GM12875 (cell line): Measurements from ENCODE around the gene GNAZ.
A peak's percentile ranks its signal among the peaks of the same experiment; 100 is the strongest.

Experiments used
- H3K4me3 ChIP-seq: one replicate; pipeline ENCODE4 v1.5.1; 2011; ENCODE audit warnings: low read depth, low read length, control low read depth
- TF ChIP-seq, protein P1 (sequence below): IDR thresholded peaks from 2 replicates; pipeline ENCODE4 v1.5.1; 2011; ENCODE audit warnings: low read depth, mild to moderate bottlenecking, control low read depth, inconsistent platforms, low read length, moderate library complexity, borderline replicate concordance; ENCODE audit not compliant: insufficient read depth

Gene GNAZ

DNA sequence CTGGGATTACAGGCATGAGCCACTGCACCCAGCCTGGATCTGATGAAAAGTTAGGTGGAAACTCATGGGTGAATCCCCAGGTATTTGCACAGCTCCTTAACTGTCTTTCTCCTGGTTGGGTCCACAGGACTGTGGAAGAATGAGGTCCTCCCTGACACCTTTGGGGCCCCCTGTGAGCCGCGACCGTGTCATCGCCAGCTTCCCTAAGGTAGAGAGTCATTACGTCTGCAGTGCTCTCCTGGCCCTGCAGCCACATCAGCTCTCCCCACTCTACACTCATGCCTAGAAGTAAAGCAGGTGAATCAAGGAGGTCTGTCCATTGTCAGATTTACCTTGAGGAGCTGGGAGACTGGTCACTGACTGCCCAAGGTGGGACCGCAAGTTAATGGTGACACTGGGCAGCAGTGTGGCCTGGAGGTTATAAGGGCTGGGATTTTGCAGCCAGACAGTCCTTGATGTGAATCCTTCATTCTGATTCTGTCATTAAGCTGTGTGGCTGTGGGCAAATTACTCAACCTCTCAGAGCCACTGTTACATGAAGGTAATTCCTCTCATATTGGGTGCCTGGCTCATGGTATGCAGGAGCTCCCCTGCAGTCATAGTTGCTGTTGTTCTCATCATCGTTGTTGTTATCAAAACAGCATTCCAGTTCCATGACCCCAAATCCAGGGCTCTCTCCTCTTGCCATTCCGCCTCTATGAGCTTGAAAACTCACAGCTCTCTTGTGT lies 76.3 kb downstream of the GNAZ start:
- TF ChIP-seq, protein P1, sequence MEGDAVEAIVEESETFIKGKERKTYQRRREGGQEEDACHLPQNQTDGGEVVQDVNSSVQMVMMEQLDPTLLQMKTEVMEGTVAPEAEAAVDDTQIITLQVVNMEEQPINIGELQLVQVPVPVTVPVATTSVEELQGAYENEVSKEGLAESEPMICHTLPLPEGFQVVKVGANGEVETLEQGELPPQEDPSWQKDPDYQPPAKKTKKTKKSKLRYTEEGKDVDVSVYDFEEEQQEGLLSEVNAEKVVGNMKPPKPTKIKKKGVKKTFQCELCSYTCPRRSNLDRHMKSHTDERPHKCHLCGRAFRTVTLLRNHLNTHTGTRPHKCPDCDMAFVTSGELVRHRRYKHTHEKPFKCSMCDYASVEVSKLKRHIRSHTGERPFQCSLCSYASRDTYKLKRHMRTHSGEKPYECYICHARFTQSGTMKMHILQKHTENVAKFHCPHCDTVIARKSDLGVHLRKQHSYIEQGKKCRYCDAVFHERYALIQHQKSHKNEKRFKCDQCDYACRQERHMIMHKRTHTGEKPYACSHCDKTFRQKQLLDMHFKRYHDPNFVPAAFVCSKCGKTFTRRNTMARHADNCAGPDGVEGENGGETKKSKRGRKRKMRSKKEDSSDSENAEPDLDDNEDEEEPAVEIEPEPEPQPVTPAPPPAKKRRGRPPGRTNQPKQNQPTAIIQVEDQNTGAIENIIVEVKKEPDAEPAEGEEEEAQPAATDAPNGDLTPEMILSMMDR = no peak

GRCh38 chr22:23147617-23148387 lies 77.5 kb downstream of the GNAZ start:
- H3K4me3 ChIP-seq = no peak overlapping the region
- TF ChIP-seq, protein P1 = no peak

More for the DNA sequence above, 76.3 kb downstream of the GNAZ start:
- H3K4me3 ChIP-seq = no peak overlapping the region

- H3K4me3 ChIP-seq = no peak overlapping the region
- TF ChIP-seq, protein P1 = no peak
Measured at GRCh38 chr22:23149743-23150238, 79.5 kb downstream of the GNAZ start.

- no peak overlapping the region for H3K4me3 ChIP-seq
- TF ChIP-seq, protein P1 = no peak
Measured at GRCh38 chr22:23150762-23151161, 80.4 kb downstream of the GNAZ start.

- TF ChIP-seq, protein P1 = no peak
- no peak overlapping the region for H3K4me3 ChIP-seq
Measured at GRCh38 chr22:23151827-23152226, 81.5 kb downstream of the GNAZ start.

DNA sequence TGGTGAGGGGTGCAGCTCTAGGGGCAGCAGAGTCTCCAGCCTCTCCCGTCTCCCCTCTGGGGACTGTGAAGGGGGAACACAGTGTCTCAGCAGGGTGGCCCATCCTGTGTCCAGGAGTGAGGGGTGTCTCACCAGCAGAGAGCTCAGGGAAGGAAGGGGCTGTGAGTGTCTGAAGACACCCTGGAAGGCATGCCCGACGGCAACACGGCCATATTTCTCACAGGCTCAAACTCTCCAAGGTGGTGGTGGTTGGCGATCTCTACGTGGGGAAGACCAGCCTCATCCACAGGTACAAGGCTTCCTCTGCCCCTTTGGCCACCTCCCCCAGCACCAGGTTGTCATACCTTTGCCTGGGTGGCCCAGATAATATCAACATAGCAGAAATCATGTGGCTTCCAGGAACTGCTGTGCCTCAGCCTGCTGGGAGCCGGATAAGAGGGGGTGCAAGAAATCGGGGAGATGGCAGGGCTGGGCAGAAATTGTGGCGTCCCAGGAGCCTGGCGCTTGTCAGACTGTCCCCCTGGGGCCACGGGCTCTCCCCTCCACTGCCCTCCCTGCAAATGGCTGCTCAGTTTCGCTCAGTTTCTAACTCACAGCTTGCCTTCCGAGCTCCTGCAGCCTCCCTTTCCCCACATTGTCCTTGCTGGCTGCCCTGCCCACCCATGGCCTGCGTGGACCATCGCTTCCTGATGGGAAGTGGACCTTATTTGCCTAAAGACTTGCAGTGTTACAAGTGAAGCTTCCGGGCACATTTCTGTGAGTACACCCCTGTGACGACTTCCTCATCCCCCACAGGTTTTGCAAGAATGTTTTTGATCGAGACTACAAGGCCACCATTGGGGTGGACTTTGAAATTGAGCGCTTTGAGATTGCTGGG lies 82.2 kb downstream of the GNAZ start:
- TF ChIP-seq, protein P1 = no peak
- peak overlapping the region; percentile 14 for H3K4me3 ChIP-seq
